H1 (cell line): Measurements from ENCODE around the gene CREG2. TPM values are rescaled to one million over a fixed set of nuclear protein-coding genes. Genes with fewer than 3 reads are reported as not detected.

Experiments
- E2F6 ChIP-seq: IDR thresholded peaks from 2 replicates; pipeline ENCODE4 v1.6.1; 2012; ENCODE audit warnings: inconsistent platforms
- FOSL1 ChIP-seq: IDR thresholded peaks from 2 replicates; pipeline ENCODE4 v1.6.1; 2011; ENCODE audit warnings: mild to moderate bottlenecking, low read depth, low read length, moderate library complexity; ENCODE audit not compliant: insufficient read depth
- HDAC6 ChIP-seq: IDR thresholded peaks from one replicate; pipeline ENCODE4 v1.7.1; 2012; ENCODE audit warnings: low read depth, mild to moderate bottlenecking, inconsistent platforms, low read length, moderate library complexity
- RAD21 ChIP-seq, 2 experiments: IDR thresholded peaks in 1 of 2; conservative IDR thresholded peaks in 1 of 2; 2 replicates each; pipeline ENCODE4 v1.6.1; 2011; ENCODE audit warnings: low read depth in 2 of 2, low read length in 2 of 2, improper control_type of control experiment in 1 of 2, inconsistent platforms in 1 of 2, mild to moderate bottlenecking in 1 of 2, moderate library complexity in 1 of 2
- RBBP5 ChIP-seq: IDR thresholded peaks from 2 replicates; pipeline ENCODE4 v1.7.1; 2012; ENCODE audit warnings: low read depth, mild to moderate bottlenecking, inconsistent platforms, low read length, moderate library complexity, borderline replicate concordance
- SP2 ChIP-seq: IDR thresholded peaks from 2 replicates; pipeline ENCODE4 v1.6.1; 2012; ENCODE audit warnings: mild to moderate bottlenecking, low read length, inconsistent platforms
- SP4 ChIP-seq: IDR thresholded peaks from 2 replicates; pipeline ENCODE4 v1.6.1; 2012; ENCODE audit warnings: low read length, inconsistent platforms
- YY1 ChIP-seq: IDR thresholded peaks from 2 replicates; pipeline ENCODE4 v1.6.1; 2011; ENCODE audit warnings: low read depth, mild to moderate bottlenecking, low read length
- polyA plus RNA-seq, 7 experiments: library from polyadenylated mRNA; depleted of rRNA in 3 of 7; stranded (reverse) in 5 of 7; unstranded in 2 of 7; fragments of >200 nt in 5 of 7; fragments of 200-250 nt in 2 of 7; gene quantifications; 1 replicate in 5 of 7; 2 replicates in 1 of 7; 4 replicates in 1 of 7; pipeline versions ENCODE4 v1.2.1 to v1.2.3, GENCODE V29; 2011 to 2013; ENCODE audit warnings: missing spikeins in 2 of 7, mixed read lengths in 2 of 7
- total RNA-seq: library from RNA; stranded (reverse); fragmentation: NEBNext Ultra II Directional; extraction: Animal tissue kit (Norgen Biotek cat#: 25700); gene quantifications from 2 replicates; pipeline ENCODE4 v1.2.1, GENCODE V29; 2021

CREG2 gene
- total and polyA plus RNA-seq, 2 of the 8 experiments (the other 6 are each of a cell fraction or from before 2014, with no cell fraction given) = 2.0 to 2.2 TPM

DNA sequence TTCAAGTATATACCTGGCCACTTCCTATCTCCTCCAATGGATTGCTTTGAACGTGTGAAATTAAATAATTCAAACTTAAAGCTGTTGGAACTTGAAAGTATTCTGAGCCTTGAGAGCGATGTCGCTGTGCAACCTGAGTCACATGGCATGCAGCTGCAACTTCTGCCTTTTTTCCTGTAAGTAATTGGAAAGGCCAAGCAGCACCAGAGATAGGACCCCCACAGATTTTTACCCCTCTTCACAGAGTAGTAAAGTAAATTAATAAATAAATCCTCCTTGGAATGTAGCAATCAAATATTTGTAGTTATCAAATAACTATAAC lies 75.6 kb downstream of the CREG2 start (continued):
- TF ChIP-seq RBBP5 (no peak), FOSL1 (no peak), E2F6 (no peak), SP4 (no peak), HDAC6 (no peak), RAD21 (IDR thresholded peaks at IDR 0.05 in 1 of 2, conservative IDR thresholded peaks at IDR 0.05 in 1 of 2; ENCODE audit: low read depth in 2 of 2, low read length in 2 of 2) (no peak), YY1 (no peak), SP2 (no peak)
